ENCODE measurements around the gene MBTPS2. TPM values are rescaled to one million over a fixed set of nuclear protein-coding genes. Genes with fewer than 3 reads are reported as not detected.
"Not testable (repeated sequence)": the region's sequence is repeated elsewhere in the genome, so short reads cannot be mapped to it uniquely, and the experiment has no call there.

The MBTPS2 gene
- total RNA-seq, 1 donor from 2014 or later, result 19.8 TPM

- no peak for TF ChIP-seq CTCF (conservative IDR thresholded peaks at IDR 0.05)
- Mint-ChIP-seq H3K4me3 (no peak overlapping the region), H3K27ac (no peak overlapping the region), H3K9me3 (no peaks in the 10 kb centered on the region), H3K27me3 (no peaks in the 10 kb centered on the region), H3K36me3 (no peaks in the 10 kb centered on the region), H3K4me1 (ENCODE audit: unreplicated experiment) (peaks cover 5% of the 10 kb centered on the region)
- no peak for DNase-seq (ENCODE audit: extremely low spot score, unreplicated experiment)
Observed at GRCh38 chrX:21873063-21873775, 33.8 kb downstream of the MBTPS2 start.

GRCh38 chrX:21874182-21874581, 34.8 kb downstream of the MBTPS2 start:
- DNase-seq (ENCODE audit: extremely low spot score, unreplicated experiment); H3K4me1 Mint-ChIP-seq (ENCODE audit: unreplicated experiment); H3K36me3 Mint-ChIP-seq; H3K27me3 Mint-ChIP-seq; H3K9me3 Mint-ChIP-seq; H3K4me3 Mint-ChIP-seq; H3K27ac Mint-ChIP-seq: not testable (repeated sequence)

GRCh38 chrX:21875013-21875412, 35.6 kb downstream of the MBTPS2 start:
- TF ChIP-seq CTCF (conservative IDR thresholded peaks at IDR 0.05), result no peak
- H3K9me3 Mint-ChIP-seq, result no peaks in the 10 kb centered on the region
- H3K4me3 Mint-ChIP-seq, result no peak overlapping the region
- H3K27me3 Mint-ChIP-seq, result no peaks in the 10 kb centered on the region
- peaks cover 5% of the 10 kb centered on the region for H3K4me1 Mint-ChIP-seq (ENCODE audit: unreplicated experiment)
- DNase-seq (ENCODE audit: extremely low spot score, unreplicated experiment), result no peak
- H3K27ac Mint-ChIP-seq, result no peak overlapping the region
- H3K36me3 Mint-ChIP-seq, result peaks cover 3% of the 10 kb centered on the region

- no peak overlapping the region for H3K27ac Mint-ChIP-seq
- no peak overlapping the region for H3K4me3 Mint-ChIP-seq
- DNase-seq (ENCODE audit: extremely low spot score, unreplicated experiment), result no peak
- no peaks in the 10 kb centered on the region for H3K27me3 Mint-ChIP-seq
- peaks cover 7% of the 10 kb centered on the region for H3K4me1 Mint-ChIP-seq (ENCODE audit: unreplicated experiment)
- H3K9me3 Mint-ChIP-seq, result no peaks in the 10 kb centered on the region
- H3K36me3 Mint-ChIP-seq, result peaks cover 3% of the 10 kb centered on the region
- no peak for TF ChIP-seq CTCF (conservative IDR thresholded peaks at IDR 0.05)
Observed at GRCh38 chrX:21881881-21882574, 42.6 kb downstream of the MBTPS2 start.

- Mint-ChIP-seq H3K27ac (no peak overlapping the region), H3K4me1 (ENCODE audit: unreplicated experiment) (peaks cover 7% of the 10 kb centered on the region), H3K4me3 (no peak overlapping the region), H3K9me3 (no peaks in the 10 kb centered on the region), H3K36me3 (peaks cover 6% of the 10 kb centered on the region), H3K27me3 (no peaks in the 10 kb centered on the region)
- no peak for TF ChIP-seq CTCF (conservative IDR thresholded peaks at IDR 0.05)
- DNase-seq (ENCODE audit: extremely low spot score, unreplicated experiment), result no peak
Observed at GRCh38 chrX:21883258-21883657, 43.8 kb downstream of the MBTPS2 start.

- Mint-ChIP-seq H3K27ac (no peak overlapping the region), H3K27me3 (no peaks in the 10 kb centered on the region), H3K4me3 (no peak overlapping the region), H3K36me3 (peaks cover 3% of the 10 kb centered on the region), H3K4me1 (ENCODE audit: unreplicated experiment) (peaks cover 7% of the 10 kb centered on the region), H3K9me3 (no peaks in the 10 kb centered on the region)
- DNase-seq (ENCODE audit: extremely low spot score, unreplicated experiment), result no peak
- no peak for TF ChIP-seq CTCF (conservative IDR thresholded peaks at IDR 0.05)
Observed at GRCh38 chrX:21885568-21885967, 46.2 kb downstream of the MBTPS2 start.

Data from type B pancreatic cell (in vitro differentiated cells).